Skeletal muscle cell (primary cell): ENCODE results near the gene CNPY2.
"Not testable (repeated sequence)": the region's sequence is repeated elsewhere in the genome, so short reads cannot be mapped to it uniquely, and the experiment has no call there.

Source experiments
- DNase-seq: peaks from one replicate; pipeline ENCODE4 v3.0.0-alpha.2; 2010; ENCODE audit warnings: low read depth
- H3K4me3 ChIP-seq: 2 replicates; pipeline ENCODE4 v1.5.1; 2011; ENCODE audit warnings: low read depth, mild to moderate bottlenecking, control low read depth, low read length, moderate library complexity

The CNPY2 gene

GRCh38 chr12:56335527-56335926, 19.7 kb upstream of the CNPY2 start:
- not testable (repeated sequence) for H3K4me3 ChIP-seq, DNase-seq

- peak overlapping the region; percentile 63 for H3K4me3 ChIP-seq
- DNase-seq = no peak
These were observed 18.7 kb upstream of the CNPY2 start for GRCh38 chr12:56334490-56334793.

GRCh38 chr12:56333679-56334489, 18.1 kb upstream of the CNPY2 start, which contains the start of gene PAN2:
TSS of gene PAN2 (minus strand) at chr12:56334000. CDS start at chr12:56333094, 906 bp downstream.
- peak within 1 kb of the TSS; percentile 63 for H3K4me3 ChIP-seq
- DNase-seq = peak; percentile 92

- H3K4me3 ChIP-seq = peak overlapping the region; percentile 63
- no peak for DNase-seq
These were observed 17.4 kb upstream of the CNPY2 start for GRCh38 chr12:56333197-56333678.

- DNase-seq = no peak
- peak overlapping the region; percentile 63 for H3K4me3 ChIP-seq
These were observed 16.9 kb upstream of the CNPY2 start for GRCh38 chr12:56332512-56333196.

- no peak overlapping the region for H3K4me3 ChIP-seq
- DNase-seq = no peak
These were observed 15.2 kb upstream of the CNPY2 start for GRCh38 chr12:56330936-56331490.

GRCh38 chr12:56326533-56326932, 10.7 kb upstream of the CNPY2 start:
- no peak for DNase-seq
- no peak overlapping the region for H3K4me3 ChIP-seq

GRCh38 chr12:56326126-56326525, 10.3 kb upstream of the CNPY2 start:
- DNase-seq = no peak
- H3K4me3 ChIP-seq = no peak overlapping the region

GRCh38 chr12:56324206-56324605, 8.4 kb upstream of the CNPY2 start:
- H3K4me3 ChIP-seq = no peak overlapping the region
- no peak for DNase-seq

DNA sequence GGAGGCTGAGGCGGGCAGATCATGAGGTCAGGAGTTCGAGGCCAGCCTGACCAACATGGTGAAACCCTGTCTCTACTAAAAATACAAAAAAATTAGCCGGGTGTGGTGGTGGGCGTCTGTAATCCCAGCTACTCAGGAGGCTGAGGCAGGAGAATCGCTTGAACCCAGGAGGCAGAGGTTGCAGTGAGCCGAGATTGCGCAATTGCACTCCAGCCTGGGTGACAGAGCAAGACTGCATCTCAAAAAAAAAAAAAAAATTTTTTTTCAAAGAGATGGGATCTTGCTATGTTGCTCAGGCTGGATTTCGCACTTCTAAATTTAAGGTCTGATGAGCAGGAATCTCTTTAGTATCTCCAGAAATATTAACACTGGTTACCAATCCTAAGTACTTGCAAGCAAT, 5.8 kb upstream of the CNPY2 start:
- not testable (repeated sequence) for H3K4me3 ChIP-seq, DNase-seq

DNA sequence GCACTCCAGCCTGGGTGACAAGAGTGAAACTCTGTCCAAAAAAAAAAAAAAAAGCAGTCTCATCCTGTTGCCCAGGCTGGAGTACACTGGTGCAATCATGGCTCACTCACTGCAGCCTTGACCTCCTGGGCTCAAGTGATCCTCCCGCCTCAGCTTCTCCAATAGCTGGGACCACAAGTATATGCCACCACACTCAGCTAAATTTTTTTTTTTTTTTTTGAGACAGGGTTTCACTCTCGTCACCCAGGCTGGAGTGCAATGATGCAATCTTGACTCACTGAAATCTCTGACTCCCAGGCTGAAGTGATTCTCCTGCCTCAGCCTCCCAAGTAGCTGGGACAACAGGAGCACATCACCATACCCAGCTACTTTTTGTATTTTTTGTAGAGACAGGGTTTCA, 5.2 kb upstream of the CNPY2 start:
- no peak overlapping the region for H3K4me3 ChIP-seq
- no peak for DNase-seq

DNA sequence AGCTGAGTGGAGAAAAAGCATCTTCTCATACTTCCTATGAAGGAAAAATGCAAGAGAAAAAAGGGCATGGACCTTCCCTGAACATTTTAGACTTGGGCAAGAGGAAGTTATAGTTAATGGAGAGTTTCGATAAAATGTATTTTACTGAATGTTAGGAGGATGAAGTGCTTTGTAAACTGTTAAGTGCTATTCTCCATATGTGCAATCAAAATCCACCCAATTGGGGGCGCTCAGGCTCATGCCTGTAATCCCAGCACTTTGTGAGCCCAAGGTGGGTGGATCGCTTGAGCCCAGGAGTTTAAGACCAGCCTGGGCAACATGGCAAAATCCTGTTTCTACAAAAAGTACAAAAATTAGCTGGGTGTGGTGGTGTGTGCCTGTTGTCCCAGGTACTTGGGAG, 1.9 kb upstream of the CNPY2 start:
- H3K4me3 ChIP-seq = no peak overlapping the region
- no peak for DNase-seq

- peak overlapping the region; percentile 93 for H3K4me3 ChIP-seq
- DNase-seq = no peak
These were observed 553 bp downstream of the CNPY2 start for GRCh38 chr12:56315249-56315621.

DNA sequence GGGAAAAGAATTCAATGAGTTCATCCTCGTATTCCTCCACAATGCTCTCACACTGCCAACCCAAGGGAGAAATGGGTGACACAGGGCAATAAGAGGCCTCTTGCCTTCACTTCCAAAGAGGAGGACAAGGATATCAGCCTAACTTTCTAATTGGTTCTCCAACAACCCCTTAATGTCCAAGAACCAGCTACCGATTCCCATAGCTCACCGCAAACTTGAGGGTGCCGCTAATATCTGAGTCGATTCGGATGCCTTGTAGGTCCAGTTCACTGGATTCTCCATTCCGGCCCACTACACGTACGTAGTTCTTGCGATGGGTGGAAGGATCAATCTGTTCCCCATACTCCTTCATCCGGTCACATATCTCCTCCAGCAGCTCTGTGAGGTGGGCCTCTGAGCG, 4.8 kb downstream of the CNPY2 start:
- no peak for DNase-seq
- no peak overlapping the region for H3K4me3 ChIP-seq

GRCh38 chr12:56308714-56309113, 7.1 kb downstream of the CNPY2 start:
- H3K4me3 ChIP-seq = no peak overlapping the region
- no peak for DNase-seq

DNA sequence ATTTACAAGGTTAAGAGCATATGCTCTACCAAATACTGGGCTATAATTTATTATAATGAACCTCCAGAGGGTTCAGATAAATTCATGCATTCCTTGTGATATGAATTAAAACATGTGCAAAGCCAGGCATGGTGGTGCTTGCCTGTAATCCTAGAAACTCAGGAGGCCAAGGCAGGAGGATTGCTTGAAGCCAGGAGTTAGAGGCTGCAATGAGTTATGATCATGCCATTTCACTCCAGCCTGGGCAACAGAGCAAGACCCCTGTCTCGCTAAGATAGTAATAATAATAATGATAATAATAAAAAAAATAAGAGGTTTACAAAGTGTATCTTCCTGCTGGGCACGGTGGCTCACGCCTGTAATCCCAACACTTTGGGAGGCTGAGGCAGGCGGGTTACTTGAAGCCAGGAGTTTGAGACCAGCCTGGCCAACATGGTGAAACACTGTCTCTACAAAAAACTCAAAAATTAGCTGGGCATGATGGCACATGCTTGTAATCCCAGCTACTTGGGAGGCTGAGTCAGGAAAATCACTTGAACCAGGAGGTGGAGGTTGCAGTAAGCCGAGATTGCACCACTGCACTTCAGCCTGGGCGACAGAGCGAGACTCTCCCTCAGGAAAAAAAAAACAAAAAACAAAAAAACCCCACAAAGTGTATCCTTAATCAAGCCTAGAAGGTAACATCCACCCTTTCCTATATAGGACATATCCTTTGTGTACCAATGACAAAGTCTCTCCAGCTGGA, 8.4 kb downstream of the CNPY2 start:
- H3K4me3 ChIP-seq = no peak overlapping the region
- no peak for DNase-seq

DNA sequence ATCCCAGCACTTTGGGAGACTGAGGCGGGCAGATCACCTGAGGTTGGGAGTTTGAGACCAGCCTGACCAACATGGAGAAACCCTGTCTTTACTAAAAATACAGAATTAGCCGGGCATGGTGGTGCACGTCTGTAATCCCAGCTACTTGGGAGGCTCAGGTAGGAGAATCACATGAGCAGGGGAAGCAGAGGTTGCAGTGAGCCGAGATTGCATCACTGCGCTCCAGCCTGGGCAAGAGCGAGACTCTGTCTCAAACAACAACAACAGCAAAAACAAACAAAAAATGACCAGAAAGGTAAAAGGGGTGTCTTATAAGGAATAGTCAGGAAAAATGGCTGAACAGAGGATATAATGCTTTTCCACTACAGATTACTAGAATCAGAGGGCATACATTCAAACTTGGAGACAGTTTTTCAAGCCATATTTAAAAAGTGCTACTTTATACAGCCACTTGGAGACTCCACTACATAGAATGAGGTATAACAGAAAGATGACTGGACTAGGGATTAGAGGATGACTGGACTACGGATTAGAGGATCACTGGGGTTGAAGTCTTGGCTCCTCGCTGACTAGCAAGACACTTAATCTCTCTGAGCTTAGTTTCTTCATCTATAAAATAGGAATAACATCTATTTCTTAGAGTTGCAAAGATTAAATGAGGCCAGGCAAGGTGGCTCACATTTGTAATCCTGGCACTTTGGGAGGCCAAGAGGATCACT, 10.8 kb downstream of the CNPY2 start:
- DNase-seq = no peak
- no peak overlapping the region for H3K4me3 ChIP-seq

- no peak overlapping the region for H3K4me3 ChIP-seq
These were observed 11.5 kb downstream of the CNPY2 start for GRCh38 chr12:56304276-56304675.

More at GRCh38 chr12:56304276-56304675, 11.5 kb downstream of the CNPY2 start:
- DNase-seq = no peak
